Choroid plexus epithelial cell (primary cell): Measurements from ENCODE around the gene COA7.

ENCODE experiments used
- DNase-seq: peaks from one replicate; pipeline ENCODE4 v3.0.0-alpha.2; 2010; ENCODE audit warnings: low read depth
- H3K4me3 ChIP-seq: 2 replicates; pipeline ENCODE4 v1.5.1; 2011; ENCODE audit warnings: low read depth, mild to moderate bottlenecking, control low read depth, low read length, moderate library complexity
- TF ChIP-seq, protein P1 (sequence below): conservative IDR thresholded peaks from 2 replicates; pipeline ENCODE4 v1.5.1; 2011; ENCODE audit warnings: low read depth, mild to moderate bottlenecking, control low read depth, inconsistent platforms, low read length, moderate library complexity

COA7 gene

DNA sequence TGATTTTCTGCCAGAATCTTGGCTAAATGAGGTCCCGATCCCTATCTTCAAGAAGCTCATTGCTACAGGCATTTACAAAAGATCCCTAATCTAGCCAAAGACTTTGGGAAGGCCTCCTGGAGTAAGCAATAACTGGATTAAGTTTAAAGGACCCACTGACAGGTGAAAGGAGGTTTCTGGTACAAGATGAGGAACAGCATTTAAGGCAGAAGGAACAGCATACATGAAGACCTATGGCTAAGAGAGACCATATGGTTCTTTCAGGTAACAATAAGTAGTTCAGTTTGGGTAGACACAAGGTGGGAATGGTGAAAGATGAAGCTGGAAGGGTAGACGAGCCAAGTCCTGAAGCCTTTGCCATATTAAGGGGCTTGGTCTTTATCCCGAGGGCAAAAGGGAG, 37.3 kb downstream of the COA7 start:
- DNase-seq, result no peak
- H3K4me3 ChIP-seq, result no peak overlapping the region
- TF ChIP-seq, protein P1, sequence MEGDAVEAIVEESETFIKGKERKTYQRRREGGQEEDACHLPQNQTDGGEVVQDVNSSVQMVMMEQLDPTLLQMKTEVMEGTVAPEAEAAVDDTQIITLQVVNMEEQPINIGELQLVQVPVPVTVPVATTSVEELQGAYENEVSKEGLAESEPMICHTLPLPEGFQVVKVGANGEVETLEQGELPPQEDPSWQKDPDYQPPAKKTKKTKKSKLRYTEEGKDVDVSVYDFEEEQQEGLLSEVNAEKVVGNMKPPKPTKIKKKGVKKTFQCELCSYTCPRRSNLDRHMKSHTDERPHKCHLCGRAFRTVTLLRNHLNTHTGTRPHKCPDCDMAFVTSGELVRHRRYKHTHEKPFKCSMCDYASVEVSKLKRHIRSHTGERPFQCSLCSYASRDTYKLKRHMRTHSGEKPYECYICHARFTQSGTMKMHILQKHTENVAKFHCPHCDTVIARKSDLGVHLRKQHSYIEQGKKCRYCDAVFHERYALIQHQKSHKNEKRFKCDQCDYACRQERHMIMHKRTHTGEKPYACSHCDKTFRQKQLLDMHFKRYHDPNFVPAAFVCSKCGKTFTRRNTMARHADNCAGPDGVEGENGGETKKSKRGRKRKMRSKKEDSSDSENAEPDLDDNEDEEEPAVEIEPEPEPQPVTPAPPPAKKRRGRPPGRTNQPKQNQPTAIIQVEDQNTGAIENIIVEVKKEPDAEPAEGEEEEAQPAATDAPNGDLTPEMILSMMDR, result no peak

DNA sequence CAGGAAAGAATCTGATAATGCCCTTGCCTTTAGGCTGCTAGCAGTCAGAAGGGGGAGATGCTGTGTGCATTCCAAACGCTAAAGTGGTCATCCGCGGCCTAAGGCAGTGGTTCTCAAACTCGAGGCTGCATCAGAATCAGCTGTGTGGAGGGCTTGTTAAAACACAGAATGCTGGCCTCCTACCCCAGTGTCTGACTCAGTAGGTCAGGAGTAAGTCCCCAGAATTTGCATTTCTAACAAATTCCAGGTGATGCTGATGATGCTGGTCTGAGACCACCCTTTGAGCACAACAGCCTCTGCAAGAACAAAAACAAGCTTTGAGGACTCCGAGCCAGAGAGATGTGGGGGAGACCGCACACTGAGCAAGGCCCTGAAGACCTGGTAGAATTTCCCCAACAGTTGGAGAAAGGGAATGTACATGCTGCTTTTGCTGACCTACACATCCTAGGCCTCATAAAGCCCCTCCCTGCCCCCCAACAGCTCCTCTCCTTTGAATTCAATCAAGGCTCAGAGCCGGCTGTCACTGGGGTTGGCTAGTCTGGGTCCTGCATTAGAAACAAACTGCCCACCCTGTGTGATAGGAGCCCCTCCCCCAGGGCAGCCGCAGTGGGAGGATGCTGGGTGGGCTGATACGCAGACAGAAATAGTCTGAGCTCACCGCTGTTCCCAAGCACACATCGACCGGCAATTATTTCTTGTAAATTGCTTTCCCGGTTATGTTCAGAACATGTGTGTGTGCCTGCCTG, 38.1 kb downstream of the COA7 start:
- TF ChIP-seq, protein P1, result no peak
- no peak overlapping the region for H3K4me3 ChIP-seq
- no peak for DNase-seq

DNA sequence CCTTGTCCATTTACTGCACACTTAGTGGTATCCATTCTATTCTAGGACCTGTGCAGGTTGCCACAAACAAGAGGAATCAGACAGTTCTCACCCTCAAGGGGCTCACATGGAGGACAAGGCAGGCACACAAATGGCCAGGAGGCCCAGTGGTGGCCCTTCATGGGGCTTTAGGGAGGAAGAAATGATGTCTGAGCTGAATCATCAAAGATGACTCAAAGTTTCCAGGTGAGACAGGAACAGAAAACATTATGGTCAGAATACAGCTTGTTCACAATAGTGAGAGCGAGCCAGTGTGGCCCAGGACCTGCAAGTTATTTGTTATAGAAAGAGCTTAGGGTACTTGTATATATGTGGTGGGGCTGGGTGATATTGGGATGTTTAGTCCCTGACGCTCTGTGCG, 38.8 kb downstream of the COA7 start:
- TF ChIP-seq, protein P1, result no peak
- no peak for DNase-seq
- no peak overlapping the region for H3K4me3 ChIP-seq

DNA sequence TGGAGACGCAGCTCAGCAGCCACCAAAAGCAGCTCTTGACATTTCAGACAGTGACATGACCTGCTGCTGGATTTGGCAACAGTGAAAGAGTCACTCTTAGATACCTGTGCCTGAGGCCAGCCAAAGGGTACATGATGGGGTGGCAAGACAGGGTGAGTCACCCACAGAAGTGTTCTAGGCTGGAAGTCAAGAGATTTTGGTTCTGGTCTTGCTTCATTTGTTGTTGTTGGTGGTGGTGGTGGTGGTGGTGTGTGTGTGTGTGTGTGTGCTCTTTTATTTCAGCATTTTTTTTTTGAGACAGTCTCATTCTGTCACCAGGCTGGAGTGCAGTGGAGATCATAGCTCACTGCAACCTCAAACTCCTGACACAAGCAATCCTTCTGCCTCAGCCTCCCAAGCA, 39.4 kb downstream of the COA7 start:
- no peak overlapping the region for H3K4me3 ChIP-seq
- TF ChIP-seq, protein P1, result no peak
- no peak for DNase-seq

DNA sequence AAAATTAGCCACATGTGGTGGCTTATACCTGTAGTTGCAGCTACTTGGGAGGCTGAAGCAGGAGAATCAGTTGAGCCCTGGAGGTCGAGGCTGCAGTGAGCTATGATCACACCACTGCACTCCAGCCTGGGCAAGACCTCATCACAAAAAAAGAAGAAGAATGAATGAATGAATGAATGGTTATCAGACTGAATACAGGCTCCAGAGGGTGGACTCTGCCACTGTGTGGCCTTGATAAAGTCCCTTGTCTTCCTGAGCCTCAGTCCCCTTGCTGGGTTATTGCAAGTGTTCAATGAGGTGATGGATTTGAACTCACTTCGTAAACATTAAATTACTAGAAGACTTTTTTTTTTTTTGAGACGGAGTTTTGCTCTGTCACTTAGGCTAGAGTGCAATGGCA, 40.4 kb downstream of the COA7 start:
- TF ChIP-seq, protein P1, result no peak
- no peak for DNase-seq
- no peak overlapping the region for H3K4me3 ChIP-seq

DNA sequence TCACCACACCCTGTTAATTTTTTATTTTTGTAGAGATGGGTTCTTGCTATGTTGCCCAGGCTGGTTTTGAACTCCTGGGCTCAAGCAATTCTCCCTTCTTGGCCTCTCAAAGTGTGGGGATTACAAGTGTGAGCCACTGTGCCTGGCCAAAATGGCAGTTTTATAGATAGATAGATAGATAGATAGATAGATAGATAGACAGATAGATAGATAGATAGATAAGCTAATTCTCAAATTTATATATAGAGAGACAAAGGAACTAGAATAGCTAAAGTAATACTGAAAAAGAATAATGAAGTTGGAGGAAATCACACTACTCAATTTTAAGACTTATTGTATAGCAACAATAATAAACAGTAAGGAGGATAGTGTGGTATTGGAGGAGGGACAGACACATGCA, 44.1 kb downstream of the COA7 start:
- TF ChIP-seq, protein P1, result no peak
- H3K4me3 ChIP-seq, result no peak overlapping the region

DNA sequence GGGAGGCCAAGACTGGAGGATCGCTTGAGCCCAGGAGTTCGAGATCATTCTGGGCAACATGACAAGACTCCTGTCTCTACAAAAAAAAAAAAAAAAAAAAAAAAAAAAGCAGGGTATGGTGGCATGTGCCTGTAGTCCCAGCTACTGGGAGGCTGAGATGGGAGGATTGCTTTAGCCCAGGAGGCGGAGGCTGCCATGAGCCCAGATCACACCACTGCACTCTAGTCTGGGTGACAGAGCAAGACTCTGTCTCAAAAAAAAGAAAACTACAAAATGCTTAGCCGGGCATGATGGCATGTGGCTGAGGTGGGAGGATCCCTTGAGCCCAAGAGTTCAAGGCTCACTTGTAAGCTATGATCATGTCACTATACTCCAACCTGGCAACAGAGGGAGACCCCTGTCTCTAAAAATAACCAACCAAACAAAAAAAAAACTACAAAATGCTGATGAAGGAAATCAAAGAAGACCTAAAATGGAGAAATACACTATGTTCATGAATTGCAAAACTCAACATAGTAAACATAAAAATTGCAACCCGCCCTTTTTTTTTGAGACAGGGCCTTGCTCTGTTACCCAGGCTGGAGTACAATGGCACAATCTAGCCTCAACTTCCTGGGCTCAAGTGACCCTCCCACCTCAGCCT, 44.8 kb downstream of the COA7 start:
- no peak overlapping the region for H3K4me3 ChIP-seq
- DNase-seq, result no peak
- TF ChIP-seq, protein P1, result no peak

More for the DNA sequence above, 44.1 kb downstream of the COA7 start:
- DNase-seq, result no peak
